ENCODE measurements around the gene WAS.
A peak's percentile ranks its signal among the peaks of the same experiment; 100 is the strongest.

Gene WAS

DNA sequence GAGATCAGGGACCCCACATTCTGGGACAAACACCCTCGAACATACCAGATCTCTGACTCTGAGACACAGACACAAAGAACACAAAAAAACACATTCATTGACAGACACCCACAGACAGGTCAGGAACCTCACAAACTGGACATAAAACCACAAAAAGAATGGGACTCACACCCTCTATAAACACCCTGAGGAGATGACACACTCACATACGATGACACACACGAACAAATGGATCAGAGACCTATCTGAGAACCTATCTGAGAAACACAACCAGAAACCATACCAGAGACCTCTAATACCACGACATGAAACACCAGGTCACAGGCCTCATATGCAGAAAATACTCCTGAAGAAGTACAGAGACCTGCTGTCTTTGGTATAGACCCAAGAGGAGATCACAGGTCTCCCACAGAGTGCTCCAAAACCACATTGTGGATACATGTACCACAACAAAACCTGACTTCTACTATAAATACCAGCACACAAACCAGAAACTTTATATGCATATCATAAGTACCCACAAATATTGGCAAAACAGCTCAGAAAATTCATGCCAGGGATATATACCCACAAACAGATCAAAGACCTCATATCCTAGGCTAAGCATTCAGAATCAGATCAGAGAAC is 32.4 kb downstream of the WAS start:
- DNase-seq (ENCODE audit: insufficient read length) (no peak), FAIRE-seq (no peak)
- no peak for TF ChIP-seq POLR2AphosphoS5 (IDR thresholded peaks at IDR 0.05; ENCODE audit: low read depth, low read length)
- TF ChIP-seq POLR2A (IDR thresholded peaks at IDR 0.05; ENCODE audit: low read depth, low read length), result no peak
- TF ChIP-seq TAF1 (IDR thresholded peaks at IDR 0.05; ENCODE audit: borderline replicate concordance, low read depth, low read length), result no peak

DNA sequence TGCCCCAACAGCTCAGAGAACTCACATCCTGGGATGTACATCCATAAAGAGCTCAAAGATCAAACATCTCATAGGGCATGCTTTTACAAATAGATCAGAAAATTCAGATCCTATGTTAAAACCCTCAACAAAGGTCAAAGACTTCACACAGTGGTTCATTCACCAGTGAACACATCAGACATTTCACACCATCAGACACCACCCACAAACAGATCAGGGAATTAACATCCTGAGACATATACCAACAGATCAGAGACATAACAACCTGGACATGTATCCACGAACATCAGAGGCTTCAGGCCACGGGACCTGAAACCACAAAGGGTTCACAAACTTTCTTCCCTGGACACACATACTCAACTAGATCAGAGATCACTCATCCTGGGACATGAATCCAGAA is 36.4 kb downstream of the WAS start:
- FAIRE-seq, result no peak
- TF ChIP-seq TAF1 (IDR thresholded peaks at IDR 0.05; ENCODE audit: borderline replicate concordance, low read depth, low read length), result no peak
- no peak for TF ChIP-seq POLR2A (IDR thresholded peaks at IDR 0.05; ENCODE audit: low read depth, low read length)
- no peak for TF ChIP-seq POLR2AphosphoS5 (IDR thresholded peaks at IDR 0.05; ENCODE audit: low read depth, low read length)

DNA sequence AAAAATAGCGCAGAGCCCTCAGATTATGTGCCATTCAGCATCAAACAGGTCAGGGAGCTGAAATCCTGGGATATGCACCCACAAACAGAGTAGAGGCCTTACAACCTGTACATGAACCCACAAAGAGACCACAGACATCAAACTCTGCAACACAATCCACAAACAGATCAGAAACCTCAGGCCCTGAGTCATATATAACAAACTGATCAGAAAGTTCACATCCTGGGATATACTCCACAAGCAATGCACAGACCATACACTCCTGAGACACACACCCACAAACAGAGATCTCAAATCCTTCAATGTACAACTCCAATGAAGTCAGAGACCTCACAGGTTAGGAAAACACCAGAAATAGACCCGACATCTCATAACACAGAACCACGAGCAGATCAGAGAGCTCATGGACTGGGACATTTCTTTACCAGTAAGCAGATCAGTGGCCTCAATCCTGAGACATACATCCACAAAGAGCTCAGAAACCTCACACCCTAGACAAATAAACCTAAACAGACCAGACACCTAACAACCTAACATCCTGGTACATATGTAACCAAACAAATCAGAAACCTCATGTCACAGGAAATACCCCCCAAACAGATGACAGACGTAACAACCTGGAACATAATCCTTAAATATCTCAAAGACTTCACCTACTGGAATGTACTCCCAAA is 37.1 kb downstream of the WAS start:
- TF ChIP-seq POLR2A (IDR thresholded peaks at IDR 0.05; ENCODE audit: low read depth, low read length) (no peak), TAF1 (IDR thresholded peaks at IDR 0.05; ENCODE audit: borderline replicate concordance, low read depth, low read length) (no peak)
- FAIRE-seq (no peak), DNase-seq (ENCODE audit: insufficient read length) (no peak)

More for the DNA sequence above, 36.4 kb downstream of the WAS start:
- DNase-seq (ENCODE audit: insufficient read length), result no peak

- FAIRE-seq, result no peak
- no peak for DNase-seq (ENCODE audit: insufficient read length)
- TF ChIP-seq TAF1 (IDR thresholded peaks at IDR 0.05; ENCODE audit: borderline replicate concordance, low read depth, low read length), result no peak
- no peak for TF ChIP-seq POLR2AphosphoS5 (IDR thresholded peaks at IDR 0.05; ENCODE audit: low read depth, low read length)
- TF ChIP-seq POLR2A (IDR thresholded peaks at IDR 0.05; ENCODE audit: low read depth, low read length), result no peak
Measured at GRCh38 chrX:48721916-48722315, 38.3 kb downstream of the WAS start.

- TF ChIP-seq POLR2AphosphoS5 (IDR thresholded peaks at IDR 0.05; ENCODE audit: low read depth, low read length), result no peak
- TF ChIP-seq TAF1 (IDR thresholded peaks at IDR 0.05; ENCODE audit: borderline replicate concordance, low read depth, low read length), result no peak
- no peak for TF ChIP-seq POLR2A (IDR thresholded peaks at IDR 0.05; ENCODE audit: low read depth, low read length)
- DNase-seq (ENCODE audit: insufficient read length) (no peak), FAIRE-seq (no peak)
Measured at GRCh38 chrX:48726596-48726995, 43.0 kb downstream of the WAS start.

DNA sequence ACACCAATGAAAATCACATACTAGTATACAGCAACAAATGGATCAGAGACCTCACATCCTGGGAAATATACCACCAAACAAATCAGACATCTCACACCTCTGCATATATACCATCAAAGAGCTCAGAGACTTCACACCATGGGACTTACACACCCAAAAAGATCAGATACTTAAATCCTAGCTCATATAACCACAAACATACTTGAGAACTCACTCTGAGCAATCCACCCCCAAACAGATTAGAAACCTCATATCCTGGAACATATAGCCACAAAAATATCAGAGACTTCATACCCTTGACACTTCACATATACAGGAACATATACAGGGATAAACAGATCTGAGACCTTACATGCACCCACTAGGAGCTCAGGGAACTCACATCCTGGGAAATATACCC is 45.1 kb downstream of the WAS start:
- DNase-seq (ENCODE audit: insufficient read length), result no peak
- FAIRE-seq, result no peak
- no peak for TF ChIP-seq TAF1 (IDR thresholded peaks at IDR 0.05; ENCODE audit: borderline replicate concordance, low read depth, low read length)
- TF ChIP-seq POLR2AphosphoS5 (IDR thresholded peaks at IDR 0.05; ENCODE audit: low read depth, low read length), result no peak
- TF ChIP-seq POLR2A (IDR thresholded peaks at IDR 0.05; ENCODE audit: low read depth, low read length), result no peak

DNA sequence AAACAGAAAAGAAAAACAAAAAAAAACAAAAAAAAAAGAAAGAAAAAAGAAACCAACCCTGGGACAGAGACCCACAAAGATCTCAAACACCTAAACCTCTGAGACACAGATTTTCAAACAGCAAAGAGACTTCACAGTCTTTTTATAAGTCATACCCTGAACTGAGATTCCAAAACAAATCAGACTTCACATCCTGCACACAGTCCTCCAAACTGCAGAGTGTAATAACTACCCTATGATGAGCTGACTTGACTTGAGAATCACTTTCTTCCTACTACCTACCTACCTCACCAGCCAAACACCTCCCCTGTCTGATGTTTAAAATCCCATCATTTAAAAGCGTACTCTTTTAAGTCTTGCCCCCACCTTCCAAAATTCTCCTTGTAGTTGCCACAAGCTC is 52.7 kb downstream of the WAS start:
- FAIRE-seq (peak; percentile 38), DNase-seq (ENCODE audit: insufficient read length) (no peak)
- TF ChIP-seq POLR2A (IDR thresholded peaks at IDR 0.05; ENCODE audit: low read depth, low read length) (no peak), TAF1 (IDR thresholded peaks at IDR 0.05; ENCODE audit: borderline replicate concordance, low read depth, low read length) (no peak), POLR2AphosphoS5 (IDR thresholded peaks at IDR 0.05; ENCODE audit: low read depth, low read length) (no peak)

GRCh38 chrX:48736878-48737212 is 53.2 kb downstream of the WAS start:
- TF ChIP-seq POLR2AphosphoS5 (IDR thresholded peaks at IDR 0.05; ENCODE audit: low read depth, low read length) (no peak), POLR2A (IDR thresholded peaks at IDR 0.05; ENCODE audit: low read depth, low read length) (no peak), TAF1 (IDR thresholded peaks at IDR 0.05; ENCODE audit: borderline replicate concordance, low read depth, low read length) (no peak)
- FAIRE-seq (no peak), DNase-seq (ENCODE audit: insufficient read length) (no peak)

GRCh38 chrX:48737213-48737938 is 53.8 kb downstream of the WAS start:
- peak; percentile 46 for FAIRE-seq
- TF ChIP-seq POLR2AphosphoS5 (IDR thresholded peaks at IDR 0.05; ENCODE audit: low read depth, low read length) (peak; percentile 62), POLR2A (IDR thresholded peaks at IDR 0.05; ENCODE audit: low read depth, low read length) (peak; percentile 70), TAF1 (IDR thresholded peaks at IDR 0.05; ENCODE audit: borderline replicate concordance, low read depth, low read length) (no peak)
- DNase-seq (ENCODE audit: insufficient read length), result peak; percentile 66

- FAIRE-seq (no peak), DNase-seq (ENCODE audit: insufficient read length) (no peak)
- TF ChIP-seq TAF1 (IDR thresholded peaks at IDR 0.05; ENCODE audit: borderline replicate concordance, low read depth, low read length), result 0 out of 2 replicates have a peak, but pooled peaks have one; percentile 9
- no peak; the same call in 1 of the 2 replicates for TF ChIP-seq POLR2A (IDR thresholded peaks at IDR 0.05; ENCODE audit: low read depth, low read length)
- TF ChIP-seq POLR2AphosphoS5 (IDR thresholded peaks at IDR 0.05; ENCODE audit: low read depth, low read length), result no peak
Measured at GRCh38 chrX:48737940-48738339, 54.3 kb downstream of the WAS start.
